Measurements from ENCODE around the gene FNDC11. TPM values are rescaled to one million over a fixed set of nuclear protein-coding genes. Genes with fewer than 3 reads are reported as not detected.
A peak's percentile ranks its signal among the peaks of the same experiment; 100 is the strongest.

FNDC11 gene
- total RNA-seq, 1 experiment from 2014 or later: not detected

DNA sequence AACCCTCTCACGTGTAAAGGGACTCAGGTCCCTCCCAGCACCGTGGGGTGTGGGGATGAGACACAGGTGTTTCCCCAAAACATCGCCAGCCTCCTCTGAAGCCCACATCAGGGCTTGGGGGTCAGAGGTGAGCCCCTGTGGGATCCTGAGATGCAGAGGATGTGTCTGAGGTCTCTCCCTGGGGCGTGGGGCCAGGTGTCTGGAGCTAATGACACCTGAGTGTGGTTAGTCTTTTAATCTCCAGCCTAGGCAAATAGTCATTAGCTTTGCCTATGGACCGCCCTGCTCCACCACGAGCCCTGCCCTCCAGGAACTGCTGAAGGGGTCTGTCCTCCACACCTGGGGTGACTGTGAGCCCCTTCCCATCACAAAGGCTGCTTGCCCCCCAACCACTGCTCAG is 8.1 kb upstream of the FNDC11 start:
- H3K9me3 ChIP-seq: no peaks in the 10 kb centered on the region
- H3K36me3 ChIP-seq: no peaks in the 10 kb centered on the region
- no peak overlapping the region for H3K4me3 ChIP-seq
- no peak for DNase-seq
- no peaks in the 10 kb centered on the region for H3K27me3 ChIP-seq

DNA sequence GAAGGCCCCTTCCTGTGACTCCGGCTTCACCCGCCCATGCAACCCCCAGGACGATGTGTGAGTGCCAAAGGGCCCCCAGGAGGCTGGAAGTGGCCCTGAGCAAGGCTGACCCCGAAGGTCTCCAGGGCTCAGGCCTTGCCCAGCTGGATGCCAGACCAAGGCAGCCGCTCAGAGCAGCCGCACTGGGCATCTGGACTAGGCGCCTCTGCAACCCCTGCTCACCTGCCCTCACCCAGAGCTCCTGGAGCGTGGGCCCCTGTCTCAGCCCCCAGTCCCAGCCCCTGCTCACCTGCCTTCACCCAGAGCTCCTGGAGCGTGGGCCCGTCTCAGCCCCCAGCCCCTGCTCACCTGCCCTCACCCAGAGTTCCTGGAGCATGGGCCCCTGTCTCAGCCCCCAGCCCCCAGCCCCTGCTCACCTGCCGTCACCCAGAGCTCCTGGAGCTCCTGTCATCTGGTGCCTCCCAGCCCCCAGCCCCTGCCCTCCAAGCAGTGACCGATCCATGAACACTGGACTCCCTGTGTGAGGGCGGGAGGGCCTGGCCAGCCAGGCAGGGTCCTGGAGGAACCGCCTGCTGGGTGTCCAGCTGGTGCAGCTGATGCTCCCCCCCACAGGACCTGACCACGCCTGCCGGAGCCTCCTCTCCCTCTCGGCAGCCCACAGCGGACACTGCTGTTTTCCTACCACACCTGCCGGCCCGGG is 7.6 kb upstream of the FNDC11 start:
- H3K4me3 ChIP-seq: no peak overlapping the region
- H3K27me3 ChIP-seq: no peaks in the 10 kb centered on the region
- DNase-seq: no peak
- H3K9me3 ChIP-seq: no peaks in the 10 kb centered on the region
- H3K36me3 ChIP-seq: no peaks in the 10 kb centered on the region

DNA sequence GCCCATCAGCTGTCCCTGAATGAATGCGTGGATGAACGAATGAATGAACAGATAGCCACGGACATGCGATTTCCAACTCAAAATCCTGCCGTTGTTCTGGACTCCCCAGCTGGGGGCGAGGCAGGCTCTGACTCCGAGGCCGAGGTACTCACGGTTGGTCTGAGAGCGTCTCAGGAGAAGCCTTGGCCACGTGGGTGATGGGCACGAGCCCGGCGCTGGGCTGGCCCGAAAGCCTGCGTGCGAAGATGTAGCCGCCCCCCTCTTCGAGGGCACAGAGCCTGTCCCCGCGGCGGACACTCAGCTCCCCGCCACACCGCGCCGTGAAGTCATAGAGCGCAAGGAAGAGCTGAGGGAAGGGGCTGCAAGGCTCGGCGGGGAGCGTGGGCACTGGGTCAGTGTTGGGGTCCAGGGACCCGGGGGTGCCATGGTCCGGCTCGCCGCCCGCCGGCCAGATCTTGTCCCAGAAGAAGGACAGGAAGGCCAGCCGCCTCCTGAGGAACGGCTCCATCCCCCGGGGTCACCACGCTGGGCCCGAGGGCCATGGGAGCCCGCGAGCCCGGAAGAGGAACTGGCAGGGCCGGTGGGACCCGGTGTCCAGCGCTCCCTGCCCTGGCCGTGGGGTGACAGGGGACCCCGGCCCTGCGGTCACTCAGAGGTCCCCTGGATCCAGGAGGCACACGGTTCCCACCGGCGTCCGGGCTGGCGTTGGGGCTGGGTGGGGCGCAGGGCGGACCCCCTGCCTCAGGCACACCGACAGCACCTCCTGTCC is 6.8 kb upstream of the FNDC11 start:
- Histone ChIP-seq H3K9me3 (no peaks in the 10 kb centered on the region), H3K36me3 (no peaks in the 10 kb centered on the region), H3K4me3 (no peak overlapping the region), H3K27me3 (no peaks in the 10 kb centered on the region)
- DNase-seq: no peak

DNA sequence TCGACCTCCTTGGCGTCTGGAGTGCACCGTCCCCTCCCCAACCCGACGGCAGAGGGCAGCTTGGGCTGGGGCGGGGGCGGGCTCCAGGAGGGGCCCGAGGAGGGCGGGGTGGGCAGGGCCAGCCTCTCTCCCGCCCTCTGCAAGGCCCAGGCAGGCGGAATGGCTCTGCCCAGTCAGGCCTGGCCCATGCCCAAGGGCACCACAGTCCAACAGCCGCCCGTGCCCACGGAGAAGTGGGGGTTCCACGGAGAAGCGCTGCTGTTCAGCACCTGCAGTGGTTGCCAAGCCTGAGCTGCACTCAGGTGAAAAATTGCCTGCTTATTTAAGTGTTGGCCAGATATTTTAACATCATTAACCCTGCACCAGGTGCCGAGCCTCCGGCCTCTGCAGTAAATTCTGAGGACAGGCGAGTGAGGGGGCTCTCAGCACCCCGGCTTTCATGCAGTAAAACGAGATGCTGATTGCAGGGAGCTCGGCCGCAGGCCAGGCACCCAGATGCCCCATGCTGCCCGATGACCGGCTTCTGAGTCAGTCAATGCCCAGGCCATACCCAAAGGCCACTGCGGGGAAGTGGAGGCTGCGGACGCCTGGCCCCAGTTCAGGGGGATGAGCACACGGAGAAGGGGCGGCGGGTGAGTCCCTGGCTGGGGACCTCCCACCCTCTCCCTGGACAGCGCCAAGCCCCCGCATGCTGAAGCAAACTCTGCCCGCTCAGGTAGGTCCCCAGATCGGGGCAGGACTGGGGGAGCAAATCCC is 6.1 kb upstream of the FNDC11 start, which contains the start of gene SRMS:
TSS of gene SRMS (minus strand) at position 25 of the 756 bp plus-strand sequence. CDS start 286 bp downstream, outside the sequence.
- no peaks in the 10 kb centered on the region for H3K36me3 ChIP-seq
- DNase-seq: peak; percentile 75
- no peaks in the 10 kb centered on the region for H3K9me3 ChIP-seq
- H3K4me3 ChIP-seq: no peak within 1 kb of the TSS
- no peaks in the 10 kb centered on the region for H3K27me3 ChIP-seq

DNA sequence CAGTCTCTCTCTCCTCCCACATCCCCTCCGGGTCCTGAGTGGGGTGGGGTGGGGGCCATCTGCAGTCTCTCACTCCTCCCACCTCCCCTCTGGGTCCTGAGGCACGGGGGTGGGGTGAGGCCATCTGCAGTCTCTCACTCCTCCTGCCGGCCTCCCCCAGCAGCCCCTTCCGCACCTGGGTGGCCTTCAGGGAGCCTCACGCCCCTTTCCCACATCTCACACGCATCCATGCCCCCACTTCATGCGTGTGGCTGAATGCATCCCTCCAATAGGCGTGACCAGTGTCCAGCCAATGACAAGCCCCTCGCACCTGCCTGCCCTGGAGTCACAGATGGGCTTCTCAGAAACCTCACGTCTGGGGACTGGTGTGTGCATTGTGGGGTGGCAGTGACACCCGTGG is 5.4 kb upstream of the FNDC11 start:
- DNase-seq: no peak
- Histone ChIP-seq H3K9me3 (no peaks in the 10 kb centered on the region), H3K27me3 (no peaks in the 10 kb centered on the region), H3K4me3 (no peak overlapping the region), H3K36me3 (no peaks in the 10 kb centered on the region)

DNA sequence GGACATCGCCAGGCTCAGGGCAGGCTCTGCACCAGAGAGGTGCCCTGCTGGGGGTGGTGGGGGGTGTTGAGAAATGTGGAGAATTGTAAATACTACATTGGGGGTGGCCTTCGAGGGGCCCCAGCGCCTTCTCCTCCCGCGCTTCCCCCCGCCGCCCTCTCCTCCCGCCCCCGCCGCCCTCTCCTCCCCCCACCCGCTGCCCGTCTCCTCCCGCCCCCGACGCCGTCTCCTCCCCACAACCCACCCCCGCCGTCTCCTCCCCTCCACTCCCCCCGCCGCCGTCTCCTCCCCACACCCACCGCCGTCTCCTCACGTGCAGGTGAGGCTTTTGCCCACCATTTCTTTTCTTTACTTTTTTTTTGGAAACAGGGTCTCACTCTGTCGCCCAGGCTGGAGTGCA is 4.9 kb upstream of the FNDC11 start:
- no peak overlapping the region for H3K4me3 ChIP-seq
- H3K36me3 ChIP-seq: no peaks in the 10 kb centered on the region
- no peak for DNase-seq
- H3K27me3 ChIP-seq: no peaks in the 10 kb centered on the region
- H3K9me3 ChIP-seq: no peaks in the 10 kb centered on the region

DNA sequence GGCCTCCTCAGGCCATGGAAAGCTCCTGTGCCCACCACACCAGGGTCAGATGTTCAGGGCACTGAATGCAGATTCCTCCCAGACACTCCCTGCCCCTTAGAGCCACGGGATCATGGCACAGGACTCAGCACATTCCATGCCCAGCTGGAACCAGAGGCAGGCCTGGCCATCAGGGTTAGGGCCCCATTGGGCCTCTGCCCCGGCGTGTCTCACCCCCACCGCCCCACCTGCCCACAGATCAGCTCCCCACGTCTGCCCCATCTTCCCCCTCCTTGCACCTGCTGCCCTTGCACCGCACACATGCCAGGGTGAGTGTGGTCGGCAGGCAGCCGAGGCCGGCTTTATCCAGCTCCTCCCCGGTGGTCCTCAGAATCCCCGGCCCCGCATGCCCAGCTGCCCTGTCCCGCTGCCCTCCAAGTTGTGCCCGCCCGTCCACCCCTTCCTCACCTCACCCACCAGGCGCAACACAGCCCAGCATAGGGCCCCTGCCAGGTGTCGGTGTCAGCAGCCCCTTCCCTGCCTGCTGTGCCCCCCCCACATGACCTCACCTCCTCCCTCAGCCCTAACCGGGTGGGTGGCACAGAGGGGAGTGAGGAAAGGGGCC is 4.2 kb upstream of the FNDC11 start:
- H3K9me3 ChIP-seq: no peaks in the 10 kb centered on the region
- no peak overlapping the region for H3K4me3 ChIP-seq
- no peaks in the 10 kb centered on the region for H3K27me3 ChIP-seq
- DNase-seq: no peak
- H3K36me3 ChIP-seq: no peaks in the 10 kb centered on the region

DNA sequence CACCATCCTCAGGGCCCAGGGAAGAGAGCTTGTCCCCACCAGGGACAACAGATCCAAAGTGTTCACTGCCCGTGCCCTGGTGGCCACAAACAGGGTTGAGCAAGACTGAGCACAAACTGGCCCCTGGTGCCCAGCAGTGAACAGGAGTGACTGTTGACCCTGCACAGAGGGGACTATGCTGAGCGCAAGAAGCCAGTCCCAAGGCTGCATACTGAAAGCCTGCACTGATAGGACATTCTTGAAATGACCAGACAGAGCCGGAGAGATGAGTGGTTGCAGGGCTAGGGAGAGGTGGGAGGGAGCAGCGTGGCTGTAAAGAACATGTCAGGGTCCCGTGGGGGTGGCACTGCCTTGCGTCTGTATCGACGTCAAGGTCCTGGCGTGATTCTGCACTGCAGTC is 2.9 kb upstream of the FNDC11 start:
- DNase-seq: no peak
- Histone ChIP-seq H3K27me3 (no peaks in the 10 kb centered on the region), H3K9me3 (no peaks in the 10 kb centered on the region), H3K4me3 (no peak overlapping the region), H3K36me3 (no peaks in the 10 kb centered on the region)

DNA sequence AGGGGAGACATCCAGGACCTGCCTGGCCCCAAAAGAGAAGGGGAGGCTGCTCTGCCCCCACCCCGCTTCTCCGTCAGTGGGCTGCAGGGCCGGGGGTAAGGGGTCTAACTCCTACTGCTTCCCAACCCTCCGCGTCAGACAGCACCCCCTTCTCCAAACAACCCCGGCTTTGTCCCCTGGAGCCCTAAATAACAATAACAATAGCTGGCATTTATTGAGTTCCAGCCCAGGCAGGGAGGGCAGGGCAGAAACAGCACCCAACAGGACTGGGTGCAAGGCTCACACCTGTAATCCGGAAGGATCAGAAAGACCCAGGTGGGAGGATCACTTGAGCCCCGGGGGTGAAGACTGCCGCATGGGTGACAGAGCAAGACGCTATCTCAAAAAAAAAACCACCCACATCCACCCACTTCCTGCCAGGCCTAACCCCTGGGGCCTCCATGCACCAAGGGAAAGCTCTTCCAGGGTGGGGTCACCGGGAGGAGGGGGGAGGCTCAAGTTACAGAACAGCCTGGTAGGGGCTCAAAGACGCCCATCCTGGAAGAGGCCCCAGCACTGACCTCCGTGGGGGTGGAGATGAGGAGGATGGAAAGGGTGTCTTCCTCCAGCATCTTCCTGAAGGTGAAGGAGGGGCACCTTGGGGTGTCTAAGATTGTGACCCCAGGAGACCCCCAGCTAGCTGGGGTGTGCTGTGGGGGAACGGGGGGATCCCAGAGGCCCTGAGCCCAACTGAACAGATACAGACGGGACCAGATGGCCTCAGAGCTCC is 1.3 kb upstream of the FNDC11 start:
- no peaks in the 10 kb centered on the region for H3K9me3 ChIP-seq
- no peak for DNase-seq
- no peaks in the 10 kb centered on the region for H3K27me3 ChIP-seq
- no peaks in the 10 kb centered on the region for H3K36me3 ChIP-seq
- no peak overlapping the region for H3K4me3 ChIP-seq

DNA sequence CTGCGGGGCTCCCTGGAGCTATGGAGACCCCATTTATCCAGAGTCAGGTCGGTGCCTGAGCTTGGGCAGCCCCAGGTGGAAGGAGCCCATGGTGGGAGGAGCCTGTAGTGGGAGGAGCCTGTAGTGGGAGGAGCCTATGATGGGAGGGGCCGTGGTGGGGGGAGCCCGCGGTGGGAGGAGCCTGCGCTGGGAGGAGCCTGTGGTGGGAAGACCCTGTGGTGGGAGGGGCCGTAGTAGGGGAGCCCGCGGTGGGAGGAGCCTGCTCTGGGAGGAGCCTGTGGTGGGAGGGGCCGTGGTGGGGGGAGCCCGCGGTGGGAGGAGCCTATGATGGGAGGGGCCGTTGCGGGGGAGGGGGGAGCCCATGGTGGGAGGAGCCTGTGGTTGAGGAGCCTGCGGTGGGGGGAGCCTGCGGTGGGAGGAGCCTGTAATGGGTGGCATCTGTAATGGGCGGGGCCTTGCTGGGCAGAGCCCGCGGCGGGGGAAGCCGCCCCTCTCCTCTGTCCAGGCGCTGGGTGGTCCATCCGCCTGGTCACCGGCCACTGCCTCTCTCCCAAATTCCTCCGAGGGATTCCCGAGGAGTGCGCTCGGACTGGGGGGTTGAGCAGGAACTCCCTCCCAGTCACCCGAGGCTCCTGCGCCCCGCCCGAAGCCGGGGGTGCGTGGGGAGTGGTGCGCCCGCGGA is 567 bp upstream of the FNDC11 start:
- DNase-seq: peak; percentile 61
- no peaks in the 10 kb centered on the region for H3K36me3 ChIP-seq
- no peak overlapping the region for H3K4me3 ChIP-seq
- no peaks in the 10 kb centered on the region for H3K9me3 ChIP-seq
- no peaks in the 10 kb centered on the region for H3K27me3 ChIP-seq

DNA sequence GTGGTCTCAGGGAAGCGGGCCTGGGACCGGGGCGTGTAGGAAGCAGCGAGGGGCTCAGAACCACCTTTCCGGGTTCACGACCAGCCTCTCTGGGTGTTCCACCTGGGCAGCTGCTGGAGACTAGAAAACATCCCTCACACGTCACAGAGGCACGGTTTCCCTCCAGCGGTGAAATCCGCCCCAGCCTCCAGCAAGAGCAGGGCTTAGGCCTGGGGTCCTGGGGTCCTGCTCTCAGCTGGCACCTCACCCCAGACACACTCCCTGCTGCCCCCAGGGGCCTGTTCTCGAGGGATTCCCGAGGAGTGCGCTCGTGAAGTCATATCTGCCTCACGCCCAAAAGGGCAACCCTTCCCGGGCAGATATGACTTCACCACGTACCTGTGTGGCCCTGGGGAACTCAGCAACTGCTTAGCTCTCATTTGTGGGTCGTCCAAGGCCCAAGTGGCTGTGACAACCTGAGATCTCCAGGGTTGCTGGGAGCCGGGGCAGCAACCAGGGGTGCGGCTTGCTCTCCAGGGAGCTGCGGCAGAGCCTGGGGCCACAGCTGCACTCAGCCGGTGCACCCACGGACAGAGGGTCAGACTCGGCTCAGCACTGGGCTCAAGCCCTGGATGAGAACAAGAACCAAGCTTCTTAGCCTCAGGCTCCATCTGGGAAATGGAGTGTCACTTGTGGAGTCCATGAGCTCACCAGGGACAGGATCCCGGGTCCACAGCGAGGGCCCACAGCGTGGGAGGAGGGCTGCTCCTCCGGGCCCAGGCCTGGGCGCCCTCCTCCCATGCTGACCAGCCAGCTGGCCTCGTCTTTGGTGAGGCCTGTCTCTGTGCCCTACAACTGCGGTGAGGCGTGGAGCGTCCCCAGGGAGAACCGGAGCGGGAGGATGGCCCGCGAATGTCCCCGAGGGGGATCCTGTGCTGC is 661 bp downstream of the FNDC11 start:
- Histone ChIP-seq H3K36me3 (peaks cover 5% of the 10 kb centered on the region), H3K9me3 (no peaks in the 10 kb centered on the region), H3K4me3 (no peak overlapping the region), H3K27me3 (no peaks in the 10 kb centered on the region)
- DNase-seq: no peak

DNA sequence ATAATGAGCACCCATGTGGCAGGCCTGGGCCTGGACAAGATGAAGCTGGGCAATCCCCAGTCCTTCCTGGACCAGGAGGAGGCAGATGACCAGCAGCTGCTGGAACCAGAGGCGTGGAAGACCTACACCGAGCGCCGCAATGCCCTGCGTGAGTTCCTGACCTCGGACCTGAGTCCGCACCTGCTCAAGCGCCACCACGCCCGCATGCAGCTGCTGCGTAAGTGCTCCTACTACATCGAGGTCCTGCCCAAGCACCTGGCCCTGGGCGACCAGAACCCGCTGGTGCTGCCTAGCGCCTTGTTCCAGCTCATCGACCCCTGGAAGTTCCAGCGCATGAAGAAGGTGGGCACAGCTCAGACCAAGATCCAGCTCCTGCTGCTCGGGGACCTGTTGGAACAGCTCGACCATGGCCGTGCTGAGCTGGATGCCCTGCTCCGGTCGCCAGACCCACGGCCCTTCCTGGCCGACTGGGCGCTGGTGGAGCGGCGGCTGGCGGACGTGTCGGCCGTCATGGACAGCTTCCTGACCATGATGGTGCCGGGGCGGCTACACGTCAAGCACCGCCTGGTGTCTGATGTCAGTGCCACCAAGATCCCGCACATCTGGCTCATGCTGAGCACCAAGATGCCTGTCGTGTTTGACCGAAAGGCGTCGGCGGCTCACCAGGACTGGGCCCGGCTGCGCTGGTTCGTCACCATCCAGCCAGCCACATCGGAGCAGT is 1.9 kb downstream of the FNDC11 start:
- Histone ChIP-seq H3K4me3 (no peak overlapping the region), H3K9me3 (no peaks in the 10 kb centered on the region), H3K27me3 (no peaks in the 10 kb centered on the region), H3K36me3 (peaks cover 17% of the 10 kb centered on the region)
- no peak for DNase-seq

DNA sequence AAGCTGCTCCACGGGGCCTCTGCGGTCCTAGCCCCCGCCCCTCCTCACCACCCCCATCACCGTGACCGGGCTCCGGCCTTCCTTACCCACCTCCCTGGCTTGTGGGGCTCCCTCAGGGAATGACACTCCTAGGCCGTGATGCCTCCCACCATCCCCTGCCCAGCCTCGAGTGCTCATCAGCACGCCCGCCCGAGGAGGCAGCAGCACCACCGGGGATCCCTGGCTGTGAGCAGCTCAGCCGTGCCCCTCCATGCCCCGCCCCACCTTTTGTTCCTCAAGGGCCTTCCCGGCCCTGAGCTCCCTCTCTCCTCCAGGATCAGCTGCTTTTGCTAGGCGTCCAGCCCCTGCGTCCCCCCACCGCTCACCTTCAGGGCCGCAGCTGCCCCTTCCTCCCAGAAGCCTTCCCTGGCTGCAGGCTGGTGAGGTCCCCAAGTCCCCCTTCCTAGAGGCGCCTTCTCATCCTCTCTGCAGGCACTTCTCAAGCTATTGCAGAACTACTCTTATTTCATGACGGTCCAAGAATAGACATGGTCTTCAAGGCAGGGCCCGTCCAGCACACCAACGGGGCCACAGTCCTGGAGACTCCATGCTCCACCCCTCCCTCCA is 3.0 kb downstream of the FNDC11 start:
- Histone ChIP-seq H3K36me3 (peaks cover 26% of the 10 kb centered on the region), H3K27me3 (no peaks in the 10 kb centered on the region), H3K4me3 (no peak overlapping the region), H3K9me3 (no peaks in the 10 kb centered on the region)
- DNase-seq: no peak

DNA sequence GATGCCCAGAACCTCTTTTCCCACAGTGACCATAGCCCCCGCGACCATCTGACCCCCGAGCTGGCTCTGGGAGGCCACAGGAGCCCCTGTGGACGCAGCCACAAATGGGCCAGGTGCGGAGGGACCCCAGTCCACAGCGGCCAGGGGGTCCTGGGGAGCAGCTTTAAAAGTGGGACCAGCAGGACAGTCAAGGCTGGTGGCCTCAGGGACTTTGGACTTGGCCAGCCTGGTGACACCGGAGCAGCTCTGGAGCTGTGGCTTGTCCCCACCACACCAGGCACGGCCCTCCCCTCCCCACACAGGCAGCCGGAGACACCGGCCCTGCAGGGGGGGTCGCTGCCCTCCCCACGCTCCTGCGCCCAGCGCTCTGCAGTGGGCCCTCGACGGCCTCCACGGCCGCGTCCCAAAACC is 3.5 kb downstream of the FNDC11 start:
- H3K9me3 ChIP-seq: no peaks in the 10 kb centered on the region
- no peak for DNase-seq
- no peak overlapping the region for H3K4me3 ChIP-seq
- no peaks in the 10 kb centered on the region for H3K27me3 ChIP-seq
- peaks cover 29% of the 10 kb centered on the region for H3K36me3 ChIP-seq

Data from MG63 (cell line).